HCT116 (cell line): ENCODE data around the gene NOP14.

Experiments used
- ATF3 ChIP-seq: IDR thresholded peaks from 2 replicates; pipeline ENCODE4 v1.6.1; 2012
- CTCF ChIP-seq, 3 experiments: fragments of 200-600 bp in 1 of 3; sonication (generic) in 1 of 3; IDR thresholded peaks in 2 of 3; conservative IDR thresholded peaks in 1 of 3; 2 replicates each; pipeline ENCODE4 v1.5.1; 2012 to 2017; ENCODE audit warnings: low read depth in 2 of 3, low read length in 2 of 3, antibody characterized with exemption in 1 of 3, borderline replicate concordance in 1 of 3, control low read depth in 1 of 3, mild to moderate bottlenecking in 1 of 3, mixed read lengths in 1 of 3, mixed run types in 1 of 3, moderate library complexity in 1 of 3; ENCODE audit not compliant: insufficient read depth in 1 of 3
- EZH2 ChIP-seq: fragments of 200-600 bp; sonication (generic); IDR thresholded peaks from 2 replicates; pipeline ENCODE4 v1.6.1; 2017; ENCODE audit warnings: antibody characterized with exemption, mixed run types
- EZH2phosphoT487 ChIP-seq: fragments of 200-600 bp; IDR thresholded peaks from 2 replicates; pipeline ENCODE4 v1.6.1; 2018; ENCODE audit warnings: antibody characterized with exemption, borderline replicate concordance
- MAX ChIP-seq: IDR thresholded peaks from 2 replicates; pipeline ENCODE4 v1.6.1; 2012
- POLR2A ChIP-seq: IDR thresholded peaks from 2 replicates; pipeline ENCODE4 v1.7.0; 2011; ENCODE audit warnings: borderline replicate concordance; ENCODE audit not compliant: insufficient read depth, insufficient read length; ENCODE audit errors: extremely low read depth
- REST ChIP-seq: IDR thresholded peaks from 2 replicates; pipeline ENCODE4 v1.6.1; 2012; ENCODE audit warnings: low read depth
- TCF7L2 ChIP-seq: IDR thresholded peaks from 2 replicates; pipeline ENCODE4 v1.7.0; 2011; ENCODE audit warnings: borderline replicate concordance, inconsistent platforms; ENCODE audit not compliant: insufficient read depth, insufficient read length; ENCODE audit errors: extremely low read depth
- ZFX ChIP-seq: fragments of 450-650 bp; IDR thresholded peaks from 2 replicates; pipeline ENCODE4 v1.6.1; 2017
- ZNF274 ChIP-seq: fragments of 200-500 bp; sonication (Bioruptor generic); IDR thresholded peaks from 2 replicates; pipeline ENCODE4 v1.6.1; 2014; ENCODE audit warnings: mild to moderate bottlenecking, low read depth, low read length, inconsistent platforms

- no peak for TF ChIP-seq CTCF (IDR thresholded peaks at IDR 0.05 in 2 of 3, conservative IDR thresholded peaks at IDR 0.05 in 1 of 3; ENCODE audit: borderline replicate concordance in 1 of 3, insufficient read depth in 1 of 3, low read depth in 2 of 3, low read length in 2 of 3)
- no peak for TF ChIP-seq EZH2phosphoT487
- no peak for TF ChIP-seq TCF7L2
- no peak for TF ChIP-seq REST
- no peak for TF ChIP-seq ZNF274
- TF ChIP-seq ZFX, result no peak
- no peak for TF ChIP-seq EZH2
- no peak for TF ChIP-seq MAX
- TF ChIP-seq POLR2A, result no peak
- no peak for TF ChIP-seq ATF3
Observed at GRCh38 chr4:2925931-2926860, 37.0 kb downstream of the NOP14 start.
